ENCODE data around the gene TRIM9. TPM values are rescaled to one million over a fixed set of nuclear protein-coding genes. Genes with fewer than 3 reads are reported as not detected.
"Not testable (repeated sequence)": the region's sequence is repeated elsewhere in the genome, so short reads cannot be mapped to it uniquely, and the experiment has no call there.

The TRIM9 gene
- polyA plus RNA-seq, 4 donors: 0.80 to 1.3 TPM; not detected in 2

DNA sequence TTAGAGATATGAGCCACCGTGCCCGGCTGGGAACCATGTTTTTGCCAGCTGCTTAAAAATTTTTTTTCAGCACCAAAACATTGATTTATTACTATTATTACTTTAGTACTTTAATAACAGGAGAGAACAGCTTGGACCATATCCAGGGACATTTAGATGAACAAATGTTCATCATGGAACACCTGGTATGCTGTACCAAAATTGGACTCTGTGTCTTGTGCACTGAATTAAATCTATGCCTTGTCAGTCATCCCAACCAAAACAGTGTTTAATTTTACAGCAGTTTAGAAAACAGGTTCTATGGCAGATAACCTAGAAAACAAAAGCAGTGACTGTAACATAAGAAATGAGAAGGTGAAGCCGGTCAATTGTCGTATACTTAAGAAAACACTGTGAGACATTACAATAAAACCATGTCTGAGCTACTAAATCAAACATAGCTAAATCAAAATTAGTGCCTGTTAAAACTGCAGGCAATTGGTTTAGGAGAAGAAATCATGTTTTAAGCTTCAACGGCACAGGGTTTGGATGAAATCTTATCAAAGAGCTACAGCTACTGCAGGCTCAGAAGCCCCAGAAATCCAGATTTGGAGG, 92.4 kb downstream of the TRIM9 start:
- DNase-seq (no peak), FAIRE-seq (no peak)
- WGBS, 3 donors: 85 to 87% (median 86%) methylated on average over 5 of the region's 5 CpGs
- no peaks in the 10 kb centered on the region for H3K9me3 ChIP-seq (ENCODE audit: control insufficient read depth in 2 of 2, insufficient read depth in 1 of 2, low read depth in 1 of 2, low read length in 1 of 2)
- no peak overlapping the region for H3K4me3 ChIP-seq (ENCODE audit: low read depth in 1 of 3, low read length in 3 of 3)
- no peaks in the 10 kb centered on the region for H3K27me3 ChIP-seq (ENCODE audit: control insufficient read depth in 3 of 3, insufficient read depth in 3 of 3, low read length in 3 of 3)
- no peaks in the 10 kb centered on the region for H3K36me3 ChIP-seq (ENCODE audit: control insufficient read depth in 3 of 3, insufficient read depth in 2 of 3, low read depth in 1 of 3, low read length in 3 of 3)
- no peak overlapping the region for H3K27ac ChIP-seq (ENCODE audit: low read depth in 1 of 3, low read length in 2 of 3)
- H3K4me1 ChIP-seq (ENCODE audit: control insufficient read depth in 3 of 3, insufficient read depth in 2 of 3, low read depth in 1 of 3, low read length in 2 of 3): no peaks in the 10 kb centered on the region

DNA sequence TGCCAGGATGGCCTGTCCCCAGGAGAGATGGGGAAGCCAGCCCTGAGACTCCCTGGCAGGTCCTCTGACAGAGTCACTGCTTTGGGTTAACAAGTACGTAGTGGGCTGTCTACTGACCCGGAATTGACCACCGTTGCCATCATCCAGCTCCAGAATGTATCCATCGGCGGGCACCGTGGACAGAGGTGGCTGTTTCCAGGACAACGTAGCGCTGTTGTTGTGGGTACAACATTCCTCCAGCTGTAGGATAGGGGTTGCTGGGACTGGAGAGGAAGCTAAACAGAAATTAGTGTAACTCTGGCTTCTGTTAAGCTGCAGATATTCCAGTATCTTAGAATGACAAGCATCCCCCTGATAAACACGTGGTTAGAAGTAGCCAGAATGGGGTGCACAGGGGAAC, 94.3 kb downstream of the TRIM9 start:
- Histone ChIP-seq H3K9me3 (ENCODE audit: control insufficient read depth in 2 of 2, insufficient read depth in 1 of 2, low read depth in 1 of 2, low read length in 1 of 2) (no peaks in the 10 kb centered on the region), H3K27me3 (ENCODE audit: control insufficient read depth in 3 of 3, insufficient read depth in 3 of 3, low read length in 3 of 3) (no peaks in the 10 kb centered on the region), H3K4me3 (ENCODE audit: low read depth in 1 of 3, low read length in 3 of 3) (no peak overlapping the region), H3K27ac (ENCODE audit: low read depth in 1 of 3, low read length in 2 of 3) (no peak overlapping the region), H3K36me3 (ENCODE audit: control insufficient read depth in 3 of 3, insufficient read depth in 2 of 3, low read depth in 1 of 3, low read length in 3 of 3) (no peaks in the 10 kb centered on the region), H3K4me1 (ENCODE audit: control insufficient read depth in 3 of 3, insufficient read depth in 2 of 3, low read depth in 1 of 3, low read length in 2 of 3) (no peaks in the 10 kb centered on the region)
- DNase-seq: no peak
- 90 to 91% (median 90%) methylated on average over 8 to 9 of the region's 9 CpGs for WGBS, 3 donors
- FAIRE-seq: no peak

DNA sequence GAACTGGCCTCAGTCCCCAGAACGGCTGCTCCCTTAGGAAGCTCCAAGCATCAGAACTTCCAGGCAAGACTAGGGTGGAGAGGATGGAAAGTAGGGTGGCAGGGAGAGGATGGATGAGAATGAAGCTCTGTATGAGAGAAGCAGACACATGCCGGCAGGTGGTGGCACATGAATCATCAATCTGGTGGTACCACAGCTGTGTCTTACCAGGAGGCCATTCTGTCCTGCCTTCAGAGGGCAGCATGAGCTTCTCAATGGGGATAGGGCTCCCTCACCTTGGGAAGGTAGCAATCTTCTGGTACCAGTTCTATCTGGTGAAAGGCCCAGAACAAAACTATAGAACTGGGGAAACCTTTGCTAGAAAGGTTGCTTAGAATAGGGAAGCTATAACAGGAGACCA, 95.2 kb downstream of the TRIM9 start:
- DNase-seq (no peak), FAIRE-seq (no peak)
- Histone ChIP-seq H3K27ac (ENCODE audit: low read depth in 1 of 3, low read length in 2 of 3) (no peak overlapping the region), H3K27me3 (ENCODE audit: control insufficient read depth in 3 of 3, insufficient read depth in 3 of 3, low read length in 3 of 3) (no peaks in the 10 kb centered on the region), H3K9me3 (ENCODE audit: control insufficient read depth in 2 of 2, insufficient read depth in 1 of 2, low read depth in 1 of 2, low read length in 1 of 2) (no peaks in the 10 kb centered on the region), H3K4me1 (ENCODE audit: control insufficient read depth in 3 of 3, insufficient read depth in 2 of 3, low read depth in 1 of 3, low read length in 2 of 3) (no peaks in the 10 kb centered on the region), H3K4me3 (ENCODE audit: low read depth in 1 of 3, low read length in 3 of 3) (no peak overlapping the region), H3K36me3 (ENCODE audit: control insufficient read depth in 3 of 3, insufficient read depth in 2 of 3, low read depth in 1 of 3, low read length in 3 of 3) (no peaks in the 10 kb centered on the region)
- WGBS, 3 donors: 84 to 100% (median 93%) methylated on average over 2 of the region's 2 CpGs

DNA sequence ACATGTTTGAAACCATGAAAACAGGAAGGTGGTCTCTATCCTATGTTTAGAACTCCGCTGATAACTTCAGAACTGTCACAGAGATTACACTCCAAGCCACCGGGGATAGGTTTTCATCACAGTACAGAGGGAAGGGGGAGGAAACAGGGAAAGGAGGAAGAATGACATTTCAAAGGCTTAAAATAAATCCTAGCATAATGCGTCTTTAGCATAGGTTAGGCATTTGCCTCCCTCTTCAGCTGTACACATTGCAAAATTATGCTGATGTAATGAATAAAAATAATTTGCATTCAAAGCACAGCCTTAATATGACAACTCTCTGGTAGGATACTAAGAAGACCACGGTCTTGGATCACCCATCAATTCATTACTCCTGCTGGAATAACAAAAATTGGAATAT, 96.3 kb downstream of the TRIM9 start:
- 68 to 86% (median 82%) methylated on average over 4 of the region's 4 CpGs for WGBS, 3 donors
- no peak for FAIRE-seq

DNA sequence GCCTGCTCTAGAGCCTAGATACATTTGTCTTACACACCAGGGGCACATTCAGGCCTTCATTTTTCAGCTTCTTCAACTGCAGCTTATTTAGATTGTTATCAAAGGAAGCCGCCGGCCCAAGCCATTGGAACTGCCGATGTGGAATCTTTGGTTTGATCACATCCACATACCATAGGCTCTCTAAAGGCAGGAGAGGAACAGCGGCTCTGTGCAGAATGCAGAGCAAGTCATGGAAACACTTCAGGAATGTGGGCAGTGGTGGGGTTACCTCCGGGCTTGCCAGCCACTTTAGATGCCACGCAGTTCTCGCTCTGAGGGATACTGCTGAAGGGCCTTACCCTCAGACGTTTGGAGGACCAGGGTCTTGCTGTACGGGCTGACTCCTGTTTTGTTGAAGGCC, 97.2 kb downstream of the TRIM9 start:
- H3K4me3 ChIP-seq (ENCODE audit: low read depth in 1 of 3, low read length in 3 of 3): no peak overlapping the region
- FAIRE-seq (no peak), DNase-seq (no peak)
- H3K9me3 ChIP-seq (ENCODE audit: control insufficient read depth in 2 of 2, insufficient read depth in 1 of 2, low read depth in 1 of 2, low read length in 1 of 2): no peaks in the 10 kb centered on the region
- no peaks in the 10 kb centered on the region for H3K4me1 ChIP-seq (ENCODE audit: control insufficient read depth in 3 of 3, insufficient read depth in 2 of 3, low read depth in 1 of 3, low read length in 2 of 3)
- no peaks in the 10 kb centered on the region for H3K36me3 ChIP-seq (ENCODE audit: control insufficient read depth in 3 of 3, insufficient read depth in 2 of 3, low read depth in 1 of 3, low read length in 3 of 3)
- no peak overlapping the region for H3K27ac ChIP-seq (ENCODE audit: low read depth in 1 of 3, low read length in 2 of 3)
- WGBS, 3 donors: 86 to 94% (median 90%) methylated on average over 9 of the region's 9 CpGs
- no peaks in the 10 kb centered on the region for H3K27me3 ChIP-seq (ENCODE audit: control insufficient read depth in 3 of 3, insufficient read depth in 3 of 3, low read length in 3 of 3)

More for the DNA sequence above, 96.3 kb downstream of the TRIM9 start:
- H3K4me1 ChIP-seq (ENCODE audit: control insufficient read depth in 3 of 3, insufficient read depth in 2 of 3, low read depth in 1 of 3, low read length in 2 of 3): no peaks in the 10 kb centered on the region
- no peaks in the 10 kb centered on the region for H3K27me3 ChIP-seq (ENCODE audit: control insufficient read depth in 3 of 3, insufficient read depth in 3 of 3, low read length in 3 of 3)
- no peaks in the 10 kb centered on the region for H3K36me3 ChIP-seq (ENCODE audit: control insufficient read depth in 3 of 3, insufficient read depth in 2 of 3, low read depth in 1 of 3, low read length in 3 of 3)
- H3K27ac ChIP-seq (ENCODE audit: low read depth in 1 of 3, low read length in 2 of 3): no peak overlapping the region
- H3K4me3 ChIP-seq (ENCODE audit: low read depth in 1 of 3, low read length in 3 of 3): no peak overlapping the region
- no peak for DNase-seq
- no peaks in the 10 kb centered on the region for H3K9me3 ChIP-seq (ENCODE audit: control insufficient read depth in 2 of 2, insufficient read depth in 1 of 2, low read depth in 1 of 2, low read length in 1 of 2)

DNA sequence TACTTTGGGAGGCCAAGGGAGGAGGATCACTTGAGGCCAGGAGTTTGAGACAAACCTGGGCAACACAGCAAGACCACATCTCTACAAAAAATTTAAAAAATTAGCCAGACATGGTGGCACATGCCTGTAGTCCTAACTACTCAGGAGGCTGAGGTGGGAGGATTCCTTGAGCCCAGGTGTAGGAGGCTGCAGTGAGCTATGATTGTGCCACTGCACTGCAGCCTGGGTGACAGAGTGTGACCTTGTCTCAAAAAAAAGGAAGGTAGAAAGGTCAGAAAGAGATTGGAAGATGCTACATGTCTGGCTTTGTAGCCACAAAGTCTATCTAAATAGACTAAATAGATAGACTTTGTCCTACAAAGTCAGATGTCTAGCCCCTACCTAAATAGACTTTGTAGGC, 100.7 kb downstream of the TRIM9 start:
- not testable (repeated sequence) for H3K36me3 ChIP-seq (ENCODE audit: control insufficient read depth in 3 of 3, insufficient read depth in 2 of 3, low read depth in 1 of 3, low read length in 3 of 3); H3K27ac ChIP-seq (ENCODE audit: low read depth in 1 of 3, low read length in 2 of 3); H3K27me3 ChIP-seq (ENCODE audit: control insufficient read depth in 3 of 3, insufficient read depth in 3 of 3, low read length in 3 of 3); FAIRE-seq; H3K4me1 ChIP-seq (ENCODE audit: control insufficient read depth in 3 of 3, insufficient read depth in 2 of 3, low read depth in 1 of 3, low read length in 2 of 3); H3K9me3 ChIP-seq (ENCODE audit: control insufficient read depth in 2 of 2, insufficient read depth in 1 of 2, low read depth in 1 of 2, low read length in 1 of 2); H3K4me3 ChIP-seq (ENCODE audit: low read depth in 1 of 3, low read length in 3 of 3); DNase-seq

DNA sequence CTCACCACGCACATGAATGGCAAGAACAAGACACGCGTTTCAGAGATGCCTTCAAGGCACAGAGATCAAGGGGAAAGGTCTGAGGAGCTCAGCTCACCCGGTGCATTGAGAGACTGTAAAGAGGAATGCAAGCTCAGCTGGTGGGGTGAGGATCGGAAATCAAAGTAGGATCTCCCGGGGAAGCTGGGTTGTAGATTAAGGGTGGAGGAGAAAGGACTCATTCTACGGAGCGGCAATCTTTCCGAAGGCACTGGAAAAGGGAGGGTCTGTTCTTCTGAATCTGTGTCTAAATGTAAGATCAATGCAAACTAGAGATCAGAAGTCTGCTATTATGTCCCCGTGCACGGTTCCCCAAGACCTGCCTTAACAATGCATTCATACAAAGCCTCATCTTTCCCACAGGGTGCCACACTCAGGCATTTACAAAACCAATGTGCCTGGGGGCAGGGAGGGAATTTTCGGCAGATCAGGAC, 109.0 kb downstream of the TRIM9 start:
- H3K4me3 ChIP-seq (ENCODE audit: low read depth in 1 of 3, low read length in 3 of 3): no peak overlapping the region
- no peaks in the 10 kb centered on the region for H3K27me3 ChIP-seq (ENCODE audit: control insufficient read depth in 3 of 3, insufficient read depth in 3 of 3, low read length in 3 of 3)
- FAIRE-seq: no peak
- no peak for DNase-seq
- no peaks in the 10 kb centered on the region for H3K36me3 ChIP-seq (ENCODE audit: control insufficient read depth in 3 of 3, insufficient read depth in 2 of 3, low read depth in 1 of 3, low read length in 3 of 3)
- 66 to 75% (median 69%) methylated on average over 12 of the region's 12 CpGs for WGBS, 3 donors
- H3K27ac ChIP-seq (ENCODE audit: low read depth in 1 of 3, low read length in 2 of 3): no peak overlapping the region
- no peaks in the 10 kb centered on the region for H3K4me1 ChIP-seq (ENCODE audit: control insufficient read depth in 3 of 3, insufficient read depth in 2 of 3, low read depth in 1 of 3, low read length in 2 of 3)
- H3K9me3 ChIP-seq (ENCODE audit: control insufficient read depth in 2 of 2, insufficient read depth in 1 of 2, low read depth in 1 of 2, low read length in 1 of 2): no peaks in the 10 kb centered on the region

DNA sequence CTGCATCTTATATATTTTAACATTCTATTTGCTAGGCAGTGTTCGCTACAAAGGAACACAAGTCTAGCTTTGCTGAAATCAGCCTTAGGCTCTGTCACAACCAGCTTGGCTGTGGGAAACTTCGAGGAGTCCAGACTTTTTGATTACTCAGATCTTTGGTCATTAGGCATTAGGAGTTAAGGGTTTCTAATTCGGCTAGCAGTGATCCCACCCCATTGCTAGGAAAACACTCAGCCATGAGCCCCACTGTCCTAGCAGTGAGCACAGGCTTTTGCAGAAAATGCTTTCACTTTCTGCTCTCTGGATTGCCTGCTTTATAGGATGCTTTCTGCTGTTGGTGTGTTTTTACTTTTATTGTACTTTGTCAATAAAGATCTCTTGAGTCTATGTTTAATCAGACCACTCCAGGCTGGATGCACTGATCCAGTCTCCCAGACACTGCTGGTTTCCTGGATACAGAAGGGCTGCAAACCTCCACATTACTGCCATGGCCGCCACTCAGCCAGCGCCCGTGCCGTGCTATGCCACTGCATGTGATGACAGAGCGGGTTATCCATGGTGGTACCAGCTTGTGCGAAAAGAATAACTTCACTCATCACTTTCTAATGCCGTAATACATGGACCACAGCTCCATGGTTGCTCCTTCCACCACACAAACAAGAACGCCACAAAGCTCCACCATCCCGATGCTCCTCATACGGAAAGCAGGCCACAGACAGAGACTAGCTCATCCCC, 109.6 kb downstream of the TRIM9 start:
- H3K36me3 ChIP-seq (ENCODE audit: control insufficient read depth in 3 of 3, insufficient read depth in 2 of 3, low read depth in 1 of 3, low read length in 3 of 3): no peaks in the 10 kb centered on the region
- FAIRE-seq: no peak
- H3K9me3 ChIP-seq (ENCODE audit: control insufficient read depth in 2 of 2, insufficient read depth in 1 of 2, low read depth in 1 of 2, low read length in 1 of 2): no peaks in the 10 kb centered on the region
- no peak for DNase-seq
- WGBS, 3 donors: 86 to 88% (median 88%) methylated on average over 13 of the region's 13 CpGs
- no peaks in the 10 kb centered on the region for H3K27me3 ChIP-seq (ENCODE audit: control insufficient read depth in 3 of 3, insufficient read depth in 3 of 3, low read length in 3 of 3)
- no peaks in the 10 kb centered on the region for H3K4me1 ChIP-seq (ENCODE audit: control insufficient read depth in 3 of 3, insufficient read depth in 2 of 3, low read depth in 1 of 3, low read length in 2 of 3)
- H3K4me3 ChIP-seq (ENCODE audit: low read depth in 1 of 3, low read length in 3 of 3): no peak overlapping the region
- H3K27ac ChIP-seq (ENCODE audit: low read depth in 1 of 3, low read length in 2 of 3): no peak overlapping the region
